Mucosa of stomach (tissue), 1 donor: ENCODE measurements around the gene SMIM28.

Experiments used
- H3K27me3 ChIP-seq: one replicate; pipeline ENCODE4 v1.7.0; 2013; ENCODE audit warnings: mild to moderate bottlenecking, low read length; ENCODE audit not compliant: control insufficient read depth, insufficient read depth
- H3K36me3 ChIP-seq: one replicate; pipeline ENCODE4 v1.7.0; 2013; ENCODE audit warnings: low read length; ENCODE audit not compliant: control insufficient read depth, insufficient read depth
- H3K4me1 ChIP-seq: one replicate; pipeline ENCODE4 v1.7.0; 2013; ENCODE audit warnings: mild to moderate bottlenecking, low read length; ENCODE audit not compliant: control insufficient read depth, insufficient read depth
- H3K4me3 ChIP-seq: one replicate; pipeline ENCODE4 v1.7.0; 2013; ENCODE audit warnings: low read length
- H3K9ac ChIP-seq: one replicate; pipeline ENCODE4 v1.7.0; 2013; ENCODE audit warnings: mild to moderate bottlenecking, low read length, moderate library complexity
- H3K9me3 ChIP-seq: one replicate; pipeline ENCODE4 v1.7.0; 2013; ENCODE audit warnings: mild to moderate bottlenecking, low read length, moderate library complexity; ENCODE audit not compliant: control insufficient read depth
- donor health status: Pancreatic carcinoma.

SMIM28 gene

GRCh38 chr6:138378463-138378862, 758 bp downstream of the SMIM28 start:
- Histone ChIP-seq H3K27me3 (no peaks in the 10 kb centered on the region), H3K4me3 (no peak overlapping the region), H3K36me3 (no peaks in the 10 kb centered on the region), H3K9ac (no peak overlapping the region), H3K4me1 (no peaks in the 10 kb centered on the region), H3K9me3 (no peaks in the 10 kb centered on the region)

GRCh38 chr6:138382498-138383265, 5.0 kb downstream of the SMIM28 start:
- H3K36me3 ChIP-seq, result no peaks in the 10 kb centered on the region
- H3K9me3 ChIP-seq, result no peaks in the 10 kb centered on the region
- H3K4me3 ChIP-seq, result no peak overlapping the region
- no peaks in the 10 kb centered on the region for H3K27me3 ChIP-seq
- no peak overlapping the region for H3K9ac ChIP-seq
- peaks cover 3% of the 10 kb centered on the region for H3K4me1 ChIP-seq

- H3K9ac ChIP-seq, result no peak overlapping the region
- H3K4me3 ChIP-seq, result no peak overlapping the region
- H3K27me3 ChIP-seq, result no peaks in the 10 kb centered on the region
- H3K36me3 ChIP-seq, result no peaks in the 10 kb centered on the region
- H3K9me3 ChIP-seq, result no peaks in the 10 kb centered on the region
- peaks cover 4% of the 10 kb centered on the region for H3K4me1 ChIP-seq
Observed at GRCh38 chr6:138383776-138384175, 6.1 kb downstream of the SMIM28 start.

DNA sequence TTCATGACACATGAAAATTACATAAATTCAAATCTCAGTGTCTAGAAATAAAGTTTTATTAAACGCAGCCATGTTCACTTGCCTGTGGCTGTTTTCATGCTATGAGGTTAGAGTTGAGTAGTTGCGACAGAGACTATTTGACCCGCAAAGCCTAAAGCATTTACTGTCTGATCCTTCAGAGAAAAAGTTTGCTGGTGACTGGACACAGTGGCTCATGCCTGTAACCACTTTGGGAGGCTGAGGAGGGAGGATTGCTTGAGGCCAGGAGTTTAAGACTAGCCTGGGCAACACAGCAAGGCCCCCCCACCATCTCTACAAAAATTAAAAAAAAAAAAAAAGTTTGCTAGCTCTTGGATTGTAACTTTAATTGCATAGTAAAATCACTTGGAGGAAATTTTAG, 9.2 kb downstream of the SMIM28 start:
- H3K9ac ChIP-seq, result no peak overlapping the region
- peaks cover 4% of the 10 kb centered on the region for H3K4me1 ChIP-seq
- H3K9me3 ChIP-seq, result no peaks in the 10 kb centered on the region
- no peaks in the 10 kb centered on the region for H3K27me3 ChIP-seq
- no peak overlapping the region for H3K4me3 ChIP-seq
- H3K36me3 ChIP-seq, result no peaks in the 10 kb centered on the region

- Histone ChIP-seq H3K9ac (no peak overlapping the region), H3K4me3 (no peak overlapping the region), H3K27me3 (no peaks in the 10 kb centered on the region), H3K36me3 (no peaks in the 10 kb centered on the region), H3K9me3 (no peaks in the 10 kb centered on the region), H3K4me1 (peaks cover 4% of the 10 kb centered on the region)
Observed at GRCh38 chr6:138387577-138388368, 10.1 kb downstream of the SMIM28 start.

GRCh38 chr6:138389551-138389950, 11.8 kb downstream of the SMIM28 start:
- no peak overlapping the region for H3K4me3 ChIP-seq
- peaks cover 4% of the 10 kb centered on the region for H3K4me1 ChIP-seq
- no peaks in the 10 kb centered on the region for H3K27me3 ChIP-seq
- no peaks in the 10 kb centered on the region for H3K9me3 ChIP-seq
- no peak overlapping the region for H3K9ac ChIP-seq
- no peaks in the 10 kb centered on the region for H3K36me3 ChIP-seq

DNA sequence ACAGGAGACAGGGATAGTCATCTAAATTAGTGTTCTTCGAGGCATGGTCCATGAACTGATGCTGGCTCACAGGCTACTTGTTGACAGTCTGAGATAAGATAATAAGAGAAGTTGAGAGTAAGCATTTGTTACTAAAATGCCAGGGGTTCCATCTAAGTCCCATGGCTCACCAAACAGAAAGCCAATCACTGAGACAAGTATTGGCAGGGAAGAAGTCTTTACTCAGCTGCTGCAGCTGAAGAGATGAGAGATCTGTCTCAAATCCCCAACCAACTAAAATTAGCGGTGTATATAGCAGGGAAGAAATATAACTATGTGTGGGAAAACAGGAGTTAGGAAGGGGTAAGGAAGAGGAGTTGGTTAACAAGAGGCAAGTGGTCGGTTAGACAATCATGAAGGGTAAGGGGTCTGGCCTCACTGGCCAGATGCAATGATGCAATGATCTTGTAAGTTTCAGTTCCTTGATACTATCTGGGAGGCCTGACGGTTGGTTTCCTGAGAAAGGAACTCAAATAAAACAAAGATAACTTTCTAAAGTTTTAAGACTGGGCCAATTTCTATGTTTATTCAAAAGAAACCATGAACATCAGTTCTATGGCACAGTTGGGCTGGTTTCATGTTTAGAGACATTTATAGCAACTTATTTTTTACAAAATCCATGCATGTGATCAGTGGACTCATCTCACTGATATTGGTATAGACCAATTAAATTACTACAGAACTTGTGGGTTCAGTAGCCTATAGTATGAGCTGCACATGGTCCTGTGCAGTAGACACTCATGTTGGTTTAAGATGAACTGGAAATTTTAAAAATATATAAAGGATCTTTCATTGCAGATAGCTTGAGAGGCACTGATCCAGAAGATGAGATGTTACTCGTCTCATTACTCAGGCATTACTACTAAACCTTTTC, 16.4 kb downstream of the SMIM28 start:
- Histone ChIP-seq H3K9me3 (no peaks in the 10 kb centered on the region), H3K27me3 (no peaks in the 10 kb centered on the region), H3K4me3 (no peak overlapping the region), H3K4me1 (no peaks in the 10 kb centered on the region), H3K9ac (no peak overlapping the region), H3K36me3 (no peaks in the 10 kb centered on the region)

DNA sequence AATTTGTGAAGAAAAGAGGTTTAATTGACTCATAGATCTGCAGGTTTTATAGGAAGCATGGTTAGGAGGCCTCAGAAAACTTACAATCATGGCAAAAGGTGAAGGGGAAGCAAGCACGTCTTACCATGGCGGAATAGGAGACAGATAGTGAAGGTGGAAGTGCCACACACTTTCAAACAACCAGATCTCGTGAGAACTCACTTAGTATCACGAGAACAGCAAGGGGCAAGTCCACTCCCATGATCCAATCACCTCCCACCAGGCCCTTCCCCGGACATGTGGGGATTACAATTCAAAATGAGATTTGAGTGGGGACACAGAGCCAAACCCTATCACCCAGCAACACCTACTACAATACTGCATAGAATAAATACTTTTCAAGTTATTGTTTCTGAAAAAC, 19.0 kb downstream of the SMIM28 start:
- no peaks in the 10 kb centered on the region for H3K4me1 ChIP-seq

DNA sequence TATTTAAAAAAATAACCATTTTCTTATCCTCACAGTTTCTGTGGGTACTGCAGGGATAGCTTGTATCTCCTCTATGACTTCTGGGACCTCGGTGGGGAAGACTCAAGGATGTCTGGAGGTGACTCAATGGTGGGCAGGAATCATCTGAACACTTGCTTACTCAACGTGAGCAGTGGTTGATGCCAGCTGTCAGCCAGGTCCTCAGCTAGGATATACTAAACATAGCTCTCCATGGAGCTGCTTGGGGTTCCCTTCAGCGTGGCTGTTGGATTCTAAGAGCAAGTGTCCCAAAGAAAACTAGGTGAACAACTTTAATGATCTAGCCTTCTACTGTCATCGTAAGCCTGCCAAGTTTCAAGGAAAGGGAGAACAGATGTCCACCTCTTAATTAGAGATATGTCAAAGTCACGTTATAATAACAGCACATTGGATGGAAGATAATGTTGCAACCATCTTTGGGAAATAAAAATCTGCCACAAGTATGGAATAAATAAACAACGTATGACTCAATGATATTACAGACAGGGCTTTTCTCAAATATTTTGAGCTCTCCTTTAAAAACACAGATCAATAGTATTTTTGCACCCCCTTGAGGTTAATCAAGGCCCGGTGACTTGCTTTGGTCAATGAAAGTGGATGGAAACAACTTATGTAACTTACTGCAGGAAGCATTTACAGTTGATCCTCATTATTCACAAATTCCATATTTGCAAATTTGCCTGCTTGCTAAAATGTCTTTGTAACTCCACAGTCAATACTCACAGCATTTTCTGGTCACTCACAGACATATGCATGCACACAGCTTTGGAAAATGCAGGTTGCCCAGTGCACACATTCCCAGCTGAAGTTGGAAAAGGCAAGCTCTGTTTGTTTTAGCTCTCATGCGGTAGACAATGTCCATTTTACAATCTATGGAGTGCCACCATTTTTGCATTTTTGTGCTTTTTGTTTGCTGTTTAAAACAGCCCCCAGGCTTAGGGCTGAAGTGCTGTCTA, 19.7 kb downstream of the SMIM28 start:
- no peaks in the 10 kb centered on the region for H3K4me1 ChIP-seq
- H3K4me3 ChIP-seq, result no peak overlapping the region
- H3K9ac ChIP-seq, result no peak overlapping the region
- H3K27me3 ChIP-seq, result no peaks in the 10 kb centered on the region
- H3K9me3 ChIP-seq, result no peaks in the 10 kb centered on the region
- H3K36me3 ChIP-seq, result no peaks in the 10 kb centered on the region

More for the DNA sequence above, 19.0 kb downstream of the SMIM28 start:
- H3K27me3 ChIP-seq, result no peaks in the 10 kb centered on the region
- H3K9ac ChIP-seq, result no peak overlapping the region
- no peaks in the 10 kb centered on the region for H3K36me3 ChIP-seq
- no peak overlapping the region for H3K4me3 ChIP-seq
- no peaks in the 10 kb centered on the region for H3K9me3 ChIP-seq

GRCh38 chr6:138400326-138400725, 22.6 kb downstream of the SMIM28 start:
- Histone ChIP-seq H3K9me3 (no peaks in the 10 kb centered on the region), H3K27me3 (no peaks in the 10 kb centered on the region), H3K4me1 (peaks cover 5% of the 10 kb centered on the region), H3K9ac (no peak overlapping the region), H3K36me3 (no peaks in the 10 kb centered on the region), H3K4me3 (no peak overlapping the region)
